Endothelial cell of umbilical vein (primary cell): ENCODE results near the gene INS. TPM values are rescaled to one million over a fixed set of nuclear protein-coding genes. Genes with fewer than 3 reads are reported as not detected.

Experiments
- BruUV-seq: library from RNA; stranded (reverse); fragments of 400-500 nt; replicated peaks from 2 replicates; lab custom pipeline; 2021; lab: Mats Ljungman, UMichigan
- CTCF ChIA-PET: fragments of 300-600, 350-600 bp; sonication (Branson Sonifier 250); formaldehyde crosslinking; loops from one replicate; lab custom pipeline; 2021; ENCODE audit warnings: antibody characterized with exemption, inconsistent platforms; lab: Charles Lee
- POLR2A ChIA-PET: fragments of 300-600, 350-600 bp; sonication (Branson Sonifier 250); formaldehyde crosslinking; loops from one replicate; lab custom pipeline; 2021; ENCODE audit warnings: antibody characterized with exemption, inconsistent platforms; lab: Charles Lee
- DNase-seq: peaks from one replicate; pipeline ENCODE4 v3.0.0-alpha.2; 2011; ENCODE audit warnings: low read depth, low spot score
- FAIRE-seq: peaks from 2 replicates; lab custom pipeline; 2011; peaks lifted over from hg19 to GRCh38; lab: Jason Lieb, UNC
- H2AFZ ChIP-seq: 2 replicates; pipeline ENCODE4 v1.6.0; 2012; ENCODE audit warnings: low read depth, low read length, control low read depth, inconsistent platforms
- H3K27ac ChIP-seq: 2 replicates; pipeline ENCODE4 v1.5.1; 2011; ENCODE audit warnings: low read depth, mild to moderate bottlenecking, control low read depth, low read length, moderate library complexity; ENCODE audit not compliant: insufficient read depth
- H3K27me3 ChIP-seq, 2 experiments: 2 replicates each; pipeline versions ENCODE4 v1.6.0 to v1.6.1; 2011; ENCODE audit warnings: low read length in 2 of 2, mixed read lengths in 1 of 2; ENCODE audit not compliant: control insufficient read depth in 2 of 2, insufficient read depth in 2 of 2
- H3K36me3 ChIP-seq, 2 experiments: 2 replicates in 1 of 2; 3 replicates in 1 of 2; pipeline ENCODE4 v1.5.1; 2011; ENCODE audit warnings: low read length in 2 of 2, mild to moderate bottlenecking in 1 of 2, moderate library complexity in 1 of 2; ENCODE audit not compliant: control insufficient read depth in 2 of 2, insufficient read depth in 2 of 2; ENCODE audit errors: extremely low read depth in 1 of 2
- H3K4me1 ChIP-seq: 3 replicates; pipeline ENCODE4 v1.5.1; 2011; ENCODE audit warnings: mild to moderate bottlenecking, low read length; ENCODE audit not compliant: control insufficient read depth, insufficient read depth; ENCODE audit errors: extremely low read depth
- H3K4me2 ChIP-seq: 2 replicates; pipeline ENCODE4 v1.6.1; 2011; ENCODE audit warnings: low read length, control low read depth, mixed read lengths; ENCODE audit not compliant: insufficient read depth
- H3K4me3 ChIP-seq, 3 experiments: fragments of 200-600 bp in 1 of 3; sonication (generic), shearing (Covaris generic) in 1 of 3; replicated peaks in 1 of 3; 2 replicates each; pipeline ENCODE4 v1.5.1; 2011 to 2016; ENCODE audit warnings: control low read depth in 3 of 3, low read length in 3 of 3, mild to moderate bottlenecking in 2 of 3, inconsistent platforms in 1 of 3, low read depth in 1 of 3, moderate library complexity in 1 of 3; ENCODE audit not compliant: insufficient read depth in 1 of 3
- H3K79me2 ChIP-seq: 2 replicates; pipeline ENCODE4 v1.6.0; 2012; ENCODE audit warnings: low read length, inconsistent platforms; ENCODE audit not compliant: control insufficient read depth, insufficient read depth
- H3K9ac ChIP-seq: replicated peaks from 2 replicates; pipeline ENCODE3; 2011; ENCODE audit warnings: low read length, control low read depth; ENCODE audit not compliant: insufficient read depth; ENCODE audit errors: extremely low read depth
- H3K9me1 ChIP-seq: replicated peaks from 3 replicates; pipeline ENCODE4 v1.6.0; 2011; ENCODE audit warnings: mild to moderate bottlenecking, low read length; ENCODE audit not compliant: control insufficient read depth, insufficient read depth; ENCODE audit errors: extremely low read depth
- H3K9me3 ChIP-seq: replicated peaks from 2 replicates; pipeline ENCODE4 v1.5.1; 2012; ENCODE audit warnings: low read length, inconsistent platforms; ENCODE audit not compliant: control insufficient read depth, insufficient read depth
- H4K20me1 ChIP-seq: replicated peaks from 2 replicates; pipeline ENCODE3; 2011; ENCODE audit warnings: mild to moderate bottlenecking, low read length; ENCODE audit not compliant: control insufficient read depth, insufficient read depth; ENCODE audit errors: extremely low read depth
- EZH2 ChIP-seq: IDR thresholded peaks from 2 replicates; pipeline ENCODE4 v1.6.1; 2012; ENCODE audit warnings: borderline replicate concordance, low read depth, mild to moderate bottlenecking, moderate library complexity, low read length, inconsistent platforms; ENCODE audit not compliant: severe bottlenecking
- FOS ChIP-seq: IDR thresholded peaks from 2 replicates; pipeline ENCODE4 v1.6.1; 2011; ENCODE audit warnings: mild to moderate bottlenecking, low read length, moderate library complexity, borderline replicate concordance; ENCODE audit not compliant: insufficient read depth
- GATA2 ChIP-seq: IDR thresholded peaks from 2 replicates; pipeline ENCODE4 v1.7.0; 2011; ENCODE audit warnings: low read depth, mild to moderate bottlenecking, moderate library complexity, mixed read lengths, low read length; ENCODE audit not compliant: insufficient read length, insufficient read depth
- JUN ChIP-seq: IDR thresholded peaks from 2 replicates; pipeline ENCODE4 v1.6.1; 2011; ENCODE audit warnings: borderline replicate concordance, low read depth; ENCODE audit not compliant: insufficient read length, insufficient read depth
- MYC ChIP-seq: IDR thresholded peaks from one replicate; pipeline ENCODE4 v1.6.1; 2011; ENCODE audit warnings: mild to moderate bottlenecking, low read depth, low read length
- POLR2A ChIP-seq: IDR thresholded peaks from 2 replicates; pipeline ENCODE4 v1.6.1; 2012; ENCODE audit warnings: low read depth, mild to moderate bottlenecking, control low read depth, low read length
- POLR2AphosphoS5 ChIP-seq: IDR thresholded peaks from 2 replicates; pipeline ENCODE4 v1.6.1; 2012; ENCODE audit warnings: low read depth, mild to moderate bottlenecking, control low read depth, low read length, moderate library complexity; ENCODE audit not compliant: insufficient read depth
- dilution Hi-C: fragments of 300-500 bp; cut with MboI; formaldehyde crosslinking; loops from one replicate; pipeline ENCODE4 v1.15.0; 2019; ENCODE audit warnings: low sequenced_read_pairs; ENCODE audit not compliant: extremely low pct_ligation_motif_present
- intact Hi-C: fragments of 100-400 bp; cut with micrococcal nuclease; formaldehyde crosslinking; loops from one replicate; pipeline ENCODE4 v1.10.0; 2022
- polyA plus RNA-seq, 4 experiments: library from polyadenylated mRNA; depleted of rRNA in 3 of 4; stranded (reverse) in 3 of 4; unstranded in 1 of 4; fragments of >200 nt; gene quantifications; 2 replicates each; pipeline versions ENCODE4 v1.2.1 to v1.2.3, GENCODE V29; 2011 to 2012; ENCODE audit warnings: missing spikeins in 1 of 4
- total RNA-seq: library from RNA; stranded (reverse); gene quantifications from 2 replicates; pipeline ENCODE4 v1.2.3, GENCODE V29; 2021
- TF ChIP-seq, protein P1 (sequence below), 2 donors: IDR thresholded peaks; 1 replicate in 1 of 2; 2 replicates in 1 of 2; pipeline ENCODE4 v1.5.1; 2011; ENCODE audit warnings: low read length in 2 of 2, mild to moderate bottlenecking in 2 of 2, moderate library complexity in 2 of 2, control low read depth in 1 of 2, inconsistent platforms in 1 of 2, low read depth in 1 of 2; ENCODE audit not compliant: insufficient read depth in 1 of 2; ENCODE audit errors: extremely low read depth in 1 of 2
- TF ChIP-seq, protein P2 (sequence below): IDR thresholded peaks from 2 replicates; pipeline ENCODE4 v1.6.1; 2011; ENCODE audit not compliant: insufficient read depth, insufficient read length

Gene INS
- total and polyA plus RNA-seq, 2 donors (not counting 3 experiments of a cell fraction or from before 2014, with no cell fraction given) = not detected

DNA sequence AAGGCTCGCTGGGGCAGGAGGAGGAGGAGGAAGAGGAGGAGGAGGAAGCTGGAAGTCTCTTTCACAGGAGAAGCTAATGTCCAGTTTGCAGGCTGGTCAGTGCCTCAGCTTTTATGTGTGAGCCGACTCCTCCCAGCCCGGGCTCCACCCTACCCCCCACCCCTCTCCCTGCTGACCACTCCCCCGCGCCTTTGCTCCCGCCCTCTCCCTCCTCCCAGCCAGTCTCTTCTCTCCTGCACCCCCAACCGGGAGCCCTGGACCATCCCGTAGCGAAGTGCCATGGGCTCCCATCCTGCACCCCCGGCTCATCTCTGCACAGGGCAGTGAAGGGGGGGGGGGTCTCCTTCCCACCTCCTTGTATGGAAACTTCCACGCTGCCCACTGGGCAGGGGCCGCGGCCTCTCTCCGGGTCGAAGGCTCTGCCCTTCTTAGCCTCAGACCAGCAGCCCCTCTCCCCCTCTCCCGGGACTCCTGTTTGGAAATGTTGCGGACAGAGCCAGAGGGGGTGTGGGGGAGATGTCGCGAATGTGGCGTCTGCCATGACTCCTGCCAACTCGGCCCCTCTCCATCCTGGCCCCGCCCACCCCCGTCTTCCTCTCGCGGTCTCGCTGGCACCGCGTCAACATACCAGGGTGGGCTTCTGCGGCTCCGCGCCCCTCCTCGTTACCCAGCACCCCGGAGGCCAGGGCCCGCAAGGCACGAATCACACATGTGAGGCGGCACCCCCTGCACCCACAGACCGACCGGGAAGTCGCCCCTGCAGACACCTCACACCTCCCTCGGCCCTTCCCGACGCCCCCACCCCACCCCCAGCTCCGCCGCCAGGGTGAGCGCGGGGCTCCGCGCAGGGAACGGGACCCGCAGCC is 23.6 kb downstream of the INS start:
- dilution Hi-C loops = no loop called here
- Histone ChIP-seq H3K4me3 (peak overlapping the region in 1 of 3 experiments; percentile 14), H3K9ac (no peak overlapping the region), H3K79me2 (no peaks in the 10 kb centered on the region), H4K20me1 (no peaks in the 10 kb centered on the region), H3K4me2 (no peak overlapping the region), H3K27me3 (peaks cover 15 to 39% of the 10 kb centered on the region in 2 experiments), H3K27ac (no peak overlapping the region), H3K36me3 (no peaks in the 10 kb centered on the region), H3K9me1 (no peaks in the 10 kb centered on the region), H3K9me3 (no peaks in the 10 kb centered on the region), H3K4me1 (peaks cover 3% of the 10 kb centered on the region), H2AFZ (peak overlapping the region; percentile 49)
- DNase-seq (peak; percentile 60), FAIRE-seq (peak; percentile 18)
- ChIA-PET CTCF (interaction anchor here (0.6 to 2.3 kb wide), 8 partner anchors 11 to 485 kb away, joined by 3 to 13 read pairs (median 4); no protein-coding TSS in a partner anchor), POLR2A (interaction anchor here (0.9 kb wide), 1 partner anchor 28 kb away, joined by 3 read pairs; no protein-coding TSS in a partner anchor)
- intact Hi-C loops = loop anchor here (1.0 kb wide), 2 partner anchors 28 to 37 kb away; no protein-coding TSS in a partner anchor
- TF ChIP-seq FOS (no peak), MYC (no peak), POLR2A (no peak), POLR2AphosphoS5 (no peak), EZH2 (no peak), GATA2 (no peak), JUN (no peak)
- TF ChIP-seq, protein P1, sequence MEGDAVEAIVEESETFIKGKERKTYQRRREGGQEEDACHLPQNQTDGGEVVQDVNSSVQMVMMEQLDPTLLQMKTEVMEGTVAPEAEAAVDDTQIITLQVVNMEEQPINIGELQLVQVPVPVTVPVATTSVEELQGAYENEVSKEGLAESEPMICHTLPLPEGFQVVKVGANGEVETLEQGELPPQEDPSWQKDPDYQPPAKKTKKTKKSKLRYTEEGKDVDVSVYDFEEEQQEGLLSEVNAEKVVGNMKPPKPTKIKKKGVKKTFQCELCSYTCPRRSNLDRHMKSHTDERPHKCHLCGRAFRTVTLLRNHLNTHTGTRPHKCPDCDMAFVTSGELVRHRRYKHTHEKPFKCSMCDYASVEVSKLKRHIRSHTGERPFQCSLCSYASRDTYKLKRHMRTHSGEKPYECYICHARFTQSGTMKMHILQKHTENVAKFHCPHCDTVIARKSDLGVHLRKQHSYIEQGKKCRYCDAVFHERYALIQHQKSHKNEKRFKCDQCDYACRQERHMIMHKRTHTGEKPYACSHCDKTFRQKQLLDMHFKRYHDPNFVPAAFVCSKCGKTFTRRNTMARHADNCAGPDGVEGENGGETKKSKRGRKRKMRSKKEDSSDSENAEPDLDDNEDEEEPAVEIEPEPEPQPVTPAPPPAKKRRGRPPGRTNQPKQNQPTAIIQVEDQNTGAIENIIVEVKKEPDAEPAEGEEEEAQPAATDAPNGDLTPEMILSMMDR (IDR thresholded peaks at IDR 0.05; ENCODE audit: extremely low read depth in 1 of 2, insufficient read depth in 1 of 2, low read depth in 1 of 2, low read length in 2 of 2) = no peak
- TF ChIP-seq, protein P2, sequence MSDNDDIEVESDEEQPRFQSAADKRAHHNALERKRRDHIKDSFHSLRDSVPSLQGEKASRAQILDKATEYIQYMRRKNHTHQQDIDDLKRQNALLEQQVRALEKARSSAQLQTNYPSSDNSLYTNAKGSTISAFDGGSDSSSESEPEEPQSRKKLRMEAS = no peak
- no TSS peak for BruUV-seq
